ENCODE data around the gene STAG1.

The STAG1 gene

DNA sequence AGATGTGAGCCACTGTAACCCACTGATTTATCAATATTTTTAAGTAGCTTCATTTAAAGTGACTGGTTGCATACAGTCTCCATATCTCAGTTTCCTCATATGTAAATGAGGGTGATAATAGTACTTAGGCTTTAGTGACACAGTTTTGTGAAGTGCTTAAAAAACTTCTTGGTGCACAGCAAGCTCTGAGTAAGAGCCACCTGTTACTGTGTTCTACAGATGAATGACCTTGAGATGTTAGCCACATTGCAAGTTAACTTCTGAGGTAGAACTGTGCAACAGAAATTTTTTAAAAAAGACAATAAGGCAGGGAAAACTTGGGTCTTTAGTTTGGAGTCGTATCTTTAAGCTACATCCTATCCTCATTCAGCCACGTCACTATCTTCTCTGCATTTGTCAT, 458.9 kb downstream of the STAG1 start:
- no peak for DNase-seq (ENCODE audit: extremely low read depth, insufficient read length)
- TF ChIP-seq, protein P1, sequence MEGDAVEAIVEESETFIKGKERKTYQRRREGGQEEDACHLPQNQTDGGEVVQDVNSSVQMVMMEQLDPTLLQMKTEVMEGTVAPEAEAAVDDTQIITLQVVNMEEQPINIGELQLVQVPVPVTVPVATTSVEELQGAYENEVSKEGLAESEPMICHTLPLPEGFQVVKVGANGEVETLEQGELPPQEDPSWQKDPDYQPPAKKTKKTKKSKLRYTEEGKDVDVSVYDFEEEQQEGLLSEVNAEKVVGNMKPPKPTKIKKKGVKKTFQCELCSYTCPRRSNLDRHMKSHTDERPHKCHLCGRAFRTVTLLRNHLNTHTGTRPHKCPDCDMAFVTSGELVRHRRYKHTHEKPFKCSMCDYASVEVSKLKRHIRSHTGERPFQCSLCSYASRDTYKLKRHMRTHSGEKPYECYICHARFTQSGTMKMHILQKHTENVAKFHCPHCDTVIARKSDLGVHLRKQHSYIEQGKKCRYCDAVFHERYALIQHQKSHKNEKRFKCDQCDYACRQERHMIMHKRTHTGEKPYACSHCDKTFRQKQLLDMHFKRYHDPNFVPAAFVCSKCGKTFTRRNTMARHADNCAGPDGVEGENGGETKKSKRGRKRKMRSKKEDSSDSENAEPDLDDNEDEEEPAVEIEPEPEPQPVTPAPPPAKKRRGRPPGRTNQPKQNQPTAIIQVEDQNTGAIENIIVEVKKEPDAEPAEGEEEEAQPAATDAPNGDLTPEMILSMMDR (IDR thresholded peaks at IDR 0.05; ENCODE audit: insufficient read depth, low read length, poor library complexity, severe bottlenecking) = no peak
- Histone ChIP-seq H3K27me3 (replicated peaks; ENCODE audit: control insufficient read depth, insufficient read depth, low read length) (no peaks in the 10 kb centered on the region), H3K4me3 (replicated peaks; ENCODE audit: low read depth, low read length) (no peak overlapping the region), H3K36me3 (ENCODE audit: control insufficient read depth, insufficient read depth, low read length) (peaks cover 6% of the 10 kb centered on the region)

DNA sequence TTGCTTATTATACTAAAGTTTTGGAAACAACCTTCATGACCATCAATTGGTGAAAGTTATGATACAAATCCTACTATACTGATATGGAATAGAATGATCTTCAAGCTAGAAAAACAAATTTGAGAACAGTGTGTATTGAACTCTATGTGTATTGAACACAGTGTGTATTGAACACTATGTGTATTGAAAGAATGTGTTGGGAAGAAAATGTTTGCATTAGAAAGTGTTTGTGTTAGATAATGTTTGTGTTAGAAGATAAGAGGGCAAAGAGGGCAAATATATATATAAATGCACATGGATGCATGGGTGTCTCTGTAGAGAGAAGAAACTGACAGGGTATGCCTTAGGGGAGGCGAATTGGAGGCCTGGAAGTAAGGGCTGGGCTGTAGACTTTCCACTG, 459.7 kb downstream of the STAG1 start:
- H3K4me3 ChIP-seq (replicated peaks; ENCODE audit: low read depth, low read length) = no peak overlapping the region
- no peak for DNase-seq (ENCODE audit: extremely low read depth, insufficient read length)
- TF ChIP-seq, protein P1 (IDR thresholded peaks at IDR 0.05; ENCODE audit: insufficient read depth, low read length, poor library complexity, severe bottlenecking) = no peak
- H3K27me3 ChIP-seq (replicated peaks; ENCODE audit: control insufficient read depth, insufficient read depth, low read length) = no peaks in the 10 kb centered on the region
- peaks cover 1% of the 10 kb centered on the region; the same call in 1 of the 2 replicates for H3K36me3 ChIP-seq (ENCODE audit: control insufficient read depth, insufficient read depth, low read length)

DNA sequence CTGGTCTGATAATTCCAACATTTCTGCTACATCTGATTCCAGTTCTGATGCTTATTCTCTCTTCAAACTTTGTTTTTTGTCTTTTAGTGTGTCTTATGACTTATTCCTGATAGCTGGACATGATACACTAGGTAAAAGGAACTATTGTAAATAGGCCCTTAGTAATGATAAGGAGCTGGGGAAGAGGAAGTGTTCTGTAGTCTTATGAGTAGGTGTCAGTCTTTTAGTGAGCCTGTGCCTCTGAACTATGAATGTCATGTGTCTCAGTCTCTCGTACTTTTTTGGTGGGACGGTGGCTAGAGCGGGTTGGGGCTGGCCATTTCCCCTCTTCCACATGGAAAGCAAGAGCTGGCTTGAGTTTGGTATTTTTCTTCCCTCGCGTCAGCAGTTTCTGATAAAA, 460.9 kb downstream of the STAG1 start:
- H3K4me3 ChIP-seq (replicated peaks; ENCODE audit: low read depth, low read length) = no peak overlapping the region
- no peaks in the 10 kb centered on the region for H3K27me3 ChIP-seq (replicated peaks; ENCODE audit: control insufficient read depth, insufficient read depth, low read length)
- no peak for DNase-seq (ENCODE audit: extremely low read depth, insufficient read length)
- TF ChIP-seq, protein P1 (IDR thresholded peaks at IDR 0.05; ENCODE audit: insufficient read depth, low read length, poor library complexity, severe bottlenecking) = no peak
- peaks cover 1% of the 10 kb centered on the region; the same call in 1 of the 2 replicates for H3K36me3 ChIP-seq (ENCODE audit: control insufficient read depth, insufficient read depth, low read length)

All from GM06990 (cell line).